22Rv1 (cell line): ENCODE results near the gene ZNF622.

Experiments
- H3K27ac ChIP-seq: fragments of 450-650 bp; 2 replicates; pipeline ENCODE4 v1.5.1; 2017
- CTCF ChIP-seq: fragments of 450-650 bp; IDR thresholded peaks from 2 replicates; pipeline ENCODE4 v1.5.1; 2017; ENCODE audit warnings: mild to moderate bottlenecking
- ZFX ChIP-seq: fragments of 450-650 bp; IDR thresholded peaks from 2 replicates; pipeline ENCODE4 v1.6.1; 2017; ENCODE audit warnings: antibody characterized with exemption, borderline replicate concordance

Gene ZNF622

GRCh38 chr5:16461782-16462181, 3.8 kb downstream of the ZNF622 start:
- TF ChIP-seq CTCF (no peak), ZFX (no peak)
- H3K27ac ChIP-seq = no peak overlapping the region

GRCh38 chr5:16461026-16461425, 4.6 kb downstream of the ZNF622 start:
- H3K27ac ChIP-seq = no peak overlapping the region
- TF ChIP-seq ZFX = no peak
- TF ChIP-seq CTCF = no peak

- TF ChIP-seq ZFX (no peak), CTCF (no peak)
- H3K27ac ChIP-seq = no peak overlapping the region
Observed at GRCh38 chr5:16459451-16459850, 6.1 kb downstream of the ZNF622 start.

- no peak for TF ChIP-seq CTCF
- TF ChIP-seq ZFX = no peak
- H3K27ac ChIP-seq = no peak overlapping the region
Observed at GRCh38 chr5:16457853-16458252, 7.7 kb downstream of the ZNF622 start.

- TF ChIP-seq ZFX (no peak), CTCF (no peak)
- H3K27ac ChIP-seq = no peak overlapping the region
Observed at GRCh38 chr5:16457451-16457850, 8.1 kb downstream of the ZNF622 start.

GRCh38 chr5:16456103-16456832, 9.3 kb downstream of the ZNF622 start:
- TF ChIP-seq ZFX (no peak), CTCF (peak; percentile 82)
- no peak overlapping the region for H3K27ac ChIP-seq

- TF ChIP-seq ZFX (no peak), CTCF (no peak)
Observed at GRCh38 chr5:16455668-16456067, 9.9 kb downstream of the ZNF622 start.

More at GRCh38 chr5:16455668-16456067, 9.9 kb downstream of the ZNF622 start:
- no peak overlapping the region for H3K27ac ChIP-seq
